Fibroblast of skin of left biceps (primary cell): Measurements from ENCODE around the gene TLNRD1.
"Not testable (repeated sequence)": the region's sequence is repeated elsewhere in the genome, so short reads cannot be mapped to it uniquely, and the experiment has no call there.

ENCODE experiments used
- DNase-seq, 2 experiments: peaks; one replicate each; pipeline ENCODE4 v3.0.0-alpha.2; 2013; ENCODE audit warnings: low read depth in 2 of 2

Gene TLNRD1

GRCh38 chr15:81000624-81001151 is at the start of gene TLNRD1:
Gene TLNRD1 (plus strand): TSS chr15:81000923. CDS start chr15:81002272, 1,349 bp downstream.
- peak; percentile 79 to 80 for DNase-seq

DNA sequence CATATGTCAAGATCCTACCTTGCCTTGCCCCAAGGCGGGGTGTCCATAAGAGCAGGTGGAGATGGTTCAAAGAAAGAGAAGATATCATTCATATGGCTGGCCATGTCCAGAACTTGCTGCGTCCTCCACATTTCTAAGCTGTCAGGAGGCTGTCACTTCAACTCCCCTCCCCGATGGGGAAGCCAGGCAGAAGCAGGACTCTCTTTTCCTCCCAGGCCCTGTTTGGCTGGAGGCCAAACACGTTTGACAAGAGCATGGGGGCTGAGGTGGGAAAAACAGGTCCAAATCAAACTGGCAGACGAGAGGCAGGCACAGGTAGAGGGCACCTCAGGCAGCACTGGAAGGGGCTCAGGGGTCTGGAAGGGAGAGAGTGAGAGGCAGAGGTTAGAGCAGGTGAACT is 48.8 kb upstream of the TLNRD1 start:
- no peak for DNase-seq

- DNase-seq = no peak
Measured at GRCh38 chr15:80953001-80953952, 47.4 kb upstream of the TLNRD1 start.

DNA sequence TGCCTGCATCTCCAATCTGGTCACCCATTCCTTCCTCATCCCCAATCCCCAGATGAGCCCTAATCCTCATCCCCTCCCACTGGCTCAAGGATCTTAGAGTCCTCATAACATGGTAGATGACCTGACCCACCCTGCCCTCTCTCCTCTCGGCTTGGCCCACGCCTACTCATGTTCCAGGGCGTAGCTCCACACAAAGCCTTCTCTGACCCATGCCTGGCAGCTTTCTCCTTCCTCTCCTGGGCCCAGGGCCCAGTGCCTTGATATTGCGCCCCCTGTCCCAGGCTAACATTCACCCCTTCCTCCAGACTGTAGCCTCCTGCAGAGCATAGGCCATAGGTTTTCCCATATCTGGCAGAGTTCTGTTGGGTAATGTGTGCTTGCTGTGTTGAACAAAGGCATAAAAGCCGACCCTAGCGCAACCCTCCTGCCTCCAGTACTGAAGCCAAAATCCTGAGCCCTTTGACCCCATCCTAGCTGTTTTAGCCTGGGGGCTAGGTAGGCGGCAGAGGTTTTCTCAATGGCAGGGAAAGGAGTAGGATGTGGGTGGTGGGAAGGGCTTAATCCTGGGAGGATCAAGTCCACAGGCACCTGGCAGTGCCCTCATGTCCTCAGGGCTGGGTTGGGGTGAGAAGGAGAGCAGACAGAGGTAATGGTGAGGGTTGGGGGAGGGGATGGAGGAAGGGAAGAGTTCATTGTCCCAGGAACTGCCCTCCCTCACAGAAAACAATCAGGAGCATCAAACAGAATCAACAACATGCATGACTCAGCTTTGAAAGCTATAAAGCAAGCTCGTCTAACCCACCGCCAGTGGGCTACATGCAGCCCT is 46.6 kb upstream of the TLNRD1 start:
- no peak for DNase-seq

- DNase-seq = peak; percentile 60
Measured at GRCh38 chr15:80955571-80956452, 44.9 kb upstream of the TLNRD1 start.

DNA sequence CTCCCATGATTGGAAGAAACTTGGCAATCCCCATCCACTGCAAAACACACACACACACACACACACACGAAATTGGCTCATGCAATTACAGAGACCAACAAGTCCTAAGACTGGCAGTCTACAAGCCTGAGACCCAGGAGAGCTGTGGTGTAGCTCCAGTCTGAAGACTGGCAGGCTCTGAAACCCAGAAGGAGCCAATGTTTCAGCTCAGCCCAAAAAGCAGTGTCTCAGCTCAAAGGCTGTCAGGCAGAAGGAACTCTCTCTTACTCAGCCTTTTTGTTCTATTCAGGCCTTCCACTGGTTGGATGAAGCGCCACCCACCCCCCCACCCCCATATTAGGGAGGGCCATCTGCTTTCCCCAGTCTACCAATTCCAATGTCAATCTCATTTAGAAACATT is 43.2 kb upstream of the TLNRD1 start:
- DNase-seq = no peak

- no peak for DNase-seq
Measured at GRCh38 chr15:80957976-80958375, 42.7 kb upstream of the TLNRD1 start.

GRCh38 chr15:80958818-80959495 is 41.8 kb upstream of the TLNRD1 start:
- no peak for DNase-seq

- not testable (repeated sequence) for DNase-seq
Measured at GRCh38 chr15:80965454-80965853, 35.3 kb upstream of the TLNRD1 start.

DNA sequence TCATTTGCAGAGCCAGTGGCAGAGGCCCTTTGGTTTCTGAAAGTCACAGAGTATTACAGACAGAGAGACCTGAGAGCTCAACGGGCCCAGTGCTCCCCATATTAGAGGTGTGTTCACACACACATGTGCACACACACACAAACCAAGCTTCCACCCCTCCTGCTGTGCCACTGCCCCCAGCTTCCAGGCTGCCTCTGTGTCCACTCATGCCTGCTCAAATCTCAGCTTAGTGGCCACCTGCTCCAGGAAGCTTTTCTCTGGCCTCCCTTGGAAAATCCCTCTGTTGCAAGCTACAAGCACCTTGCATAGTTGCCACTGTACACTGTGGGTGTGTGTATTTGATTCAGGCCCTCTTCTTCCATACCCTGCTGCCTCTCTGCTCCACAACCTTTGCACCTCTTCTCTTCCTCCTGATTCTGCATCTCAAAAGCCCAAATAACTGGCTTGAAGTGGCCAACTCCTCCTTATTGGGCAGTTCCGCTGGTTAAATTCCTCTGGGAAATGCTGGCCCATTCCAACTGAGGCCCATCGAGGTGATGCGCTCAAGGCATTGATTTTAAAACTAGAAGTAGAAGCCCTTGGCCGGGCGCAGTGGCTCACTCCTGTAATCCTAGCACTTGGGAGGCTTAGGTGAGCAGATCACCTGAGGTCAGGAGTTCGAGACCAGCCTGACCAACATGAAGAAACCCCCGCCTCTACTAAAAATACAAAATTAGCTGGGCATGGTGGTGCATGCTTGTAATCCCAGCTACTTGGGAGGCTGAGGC is 34.1 kb upstream of the TLNRD1 start:
- no peak for DNase-seq

DNA sequence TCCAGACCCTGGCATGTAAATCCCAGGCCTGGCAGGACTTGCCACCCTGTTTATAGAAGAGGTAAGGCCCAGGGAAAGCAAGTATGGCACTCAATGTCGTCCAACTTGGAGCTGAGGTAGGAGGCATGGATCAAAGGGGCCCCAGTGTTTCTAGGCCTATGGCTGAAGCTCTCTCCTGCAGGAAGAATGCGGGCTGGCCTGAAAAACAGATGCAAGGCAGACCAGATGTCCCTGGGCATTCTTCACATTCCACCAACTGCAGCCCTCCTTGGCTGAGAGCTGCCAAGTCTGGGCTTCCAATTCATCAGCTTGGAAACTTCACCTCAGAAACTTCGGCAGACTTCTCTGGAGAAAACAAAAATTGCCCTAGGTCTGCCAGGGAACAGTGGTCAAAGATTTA is 33.3 kb upstream of the TLNRD1 start:
- peak; percentile 77 to 78 for DNase-seq

GRCh38 chr15:80967991-80968510 is 32.7 kb upstream of the TLNRD1 start:
- DNase-seq = no peak

DNA sequence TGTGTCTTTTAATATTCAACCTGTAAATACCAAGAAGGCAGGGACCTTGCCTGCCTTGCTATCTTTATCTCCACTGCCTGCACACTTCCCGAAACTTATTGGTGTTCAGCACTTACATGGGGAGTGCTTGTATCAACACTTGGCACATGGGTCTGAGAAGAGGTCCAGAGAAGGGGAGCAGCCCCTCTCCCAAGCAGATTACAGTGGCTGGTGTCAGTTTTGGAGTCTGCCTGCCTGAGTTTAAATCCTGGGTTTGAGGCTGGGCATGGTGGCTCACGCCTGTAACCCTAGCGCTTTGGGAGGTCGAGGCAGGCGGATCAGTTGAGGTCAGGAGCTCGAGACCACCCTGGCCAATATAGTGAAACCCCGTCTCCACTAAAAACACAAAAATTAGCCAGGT is 31.4 kb upstream of the TLNRD1 start:
- no peak for DNase-seq

DNA sequence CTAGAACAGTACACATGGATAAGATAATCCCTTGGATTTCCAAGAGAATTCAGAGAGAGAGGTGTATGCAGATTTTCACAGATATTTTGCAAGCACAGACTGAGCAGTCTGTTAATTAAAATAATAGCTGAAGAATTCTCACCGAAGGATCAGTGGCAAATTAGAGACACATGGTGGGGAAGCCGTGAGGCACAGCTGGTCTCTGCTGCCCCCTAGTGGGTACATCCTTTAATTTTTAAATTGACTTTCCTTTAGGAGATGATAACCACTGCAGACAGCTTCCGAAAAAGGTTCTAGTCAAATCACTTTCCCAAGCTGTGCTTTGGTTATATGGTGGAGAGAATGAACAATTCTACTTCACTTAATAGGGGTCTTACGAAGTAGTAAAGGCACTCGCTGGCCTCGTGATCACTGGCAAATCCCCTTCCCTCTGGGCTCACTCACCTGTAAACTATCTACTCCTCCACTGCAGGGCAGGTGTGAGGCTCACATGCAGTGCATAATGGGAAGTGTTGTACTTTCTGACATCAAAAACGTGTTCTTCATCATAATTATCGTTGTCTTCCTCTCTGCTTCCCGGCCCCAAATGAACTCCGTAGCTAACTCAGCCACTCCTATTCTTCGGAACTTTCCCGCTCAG is 30.6 kb upstream of the TLNRD1 start:
- DNase-seq = no peak

GRCh38 chr15:80970658-80971057 is 30.1 kb upstream of the TLNRD1 start:
- no peak for DNase-seq

GRCh38 chr15:80971143-80971542 is 29.6 kb upstream of the TLNRD1 start:
- DNase-seq = no peak

- DNase-seq = no peak
Measured at GRCh38 chr15:80972276-80972675, 28.4 kb upstream of the TLNRD1 start.

GRCh38 chr15:80974914-80975313 is 25.8 kb upstream of the TLNRD1 start:
- DNase-seq = no peak

DNA sequence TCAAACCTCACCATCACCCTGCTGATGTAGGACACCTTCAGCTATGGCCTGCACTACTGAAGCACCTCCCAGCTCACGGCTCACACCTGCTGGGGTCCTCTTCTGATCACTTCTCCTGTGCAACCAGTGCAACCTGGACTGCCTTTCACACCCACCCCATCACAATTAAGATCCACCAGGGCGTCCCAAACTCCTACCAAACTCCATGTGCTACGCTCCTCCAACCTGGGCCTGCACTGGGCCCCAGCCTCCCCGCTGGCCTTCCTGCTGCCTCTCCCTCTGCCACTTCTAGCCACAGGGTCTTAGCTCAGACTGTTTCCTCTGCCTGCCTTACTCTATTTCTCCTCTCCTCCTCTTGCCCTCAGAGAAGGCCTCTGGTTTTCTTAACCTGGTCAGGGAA is 23.9 kb upstream of the TLNRD1 start:
- no peak for DNase-seq
